ENCODE data around the gene LRRC8C. TPM values are rescaled to one million over a fixed set of nuclear protein-coding genes. Genes with fewer than 3 reads are reported as not detected.

The LRRC8C gene
- total RNA-seq, 4 donors from 2014 or later, result 4.3 to 6.2 (median 5.7) TPM

GRCh38 chr1:89659322-89660081 lies 26.6 kb downstream of the LRRC8C start:
- TF ChIP-seq POLR2A (IDR thresholded peaks at IDR 0.05) (no peak), CTCF (IDR thresholded peaks at IDR 0.05) (no peak)
- H3K4me3 ChIP-seq (ENCODE audit: low read depth, poor library complexity, severe bottlenecking), result no peak overlapping the region
- no peak for DNase-seq (ENCODE audit: low spot score in 2 of 2)
- intact Hi-C loops (cut with DNase I; ENCODE audit: low total_unique reads), result no loop called here
- 79 to 82% methylated on average over 5 of the region's 5 CpGs for WGBS, 2 donors

- 53 to 61% methylated on average over 3 of the region's 3 CpGs for WGBS, 2 donors
- intact Hi-C loops (cut with DNase I; ENCODE audit: low total_unique reads), result no loop called here
- TF ChIP-seq CTCF (IDR thresholded peaks at IDR 0.05) (no peak), POLR2A (IDR thresholded peaks at IDR 0.05) (no peak)
- DNase-seq (ENCODE audit: low spot score in 2 of 2), result no peak
- no peak overlapping the region for H3K4me3 ChIP-seq (ENCODE audit: low read depth, poor library complexity, severe bottlenecking)
These were observed 27.5 kb downstream of the LRRC8C start for GRCh38 chr1:89660224-89661061.

- intact Hi-C loops (cut with DNase I; ENCODE audit: low total_unique reads), result no loop called here
- DNase-seq (ENCODE audit: low spot score in 2 of 2), result no peak
- 91 to 95% methylated on average over 8 of the region's 8 CpGs for WGBS, 2 donors
- TF ChIP-seq POLR2A (IDR thresholded peaks at IDR 0.05) (no peak), CTCF (IDR thresholded peaks at IDR 0.05) (no peak)
- no peak overlapping the region for H3K4me3 ChIP-seq (ENCODE audit: low read depth, poor library complexity, severe bottlenecking)
These were observed 33.0 kb downstream of the LRRC8C start for GRCh38 chr1:89665941-89666340.

- H3K4me3 ChIP-seq (ENCODE audit: low read depth, poor library complexity, severe bottlenecking), result no peak overlapping the region
- TF ChIP-seq CTCF (IDR thresholded peaks at IDR 0.05) (no peak), POLR2A (IDR thresholded peaks at IDR 0.05) (no peak)
- WGBS, 2 donors, result 60 to 61% methylated on average over 1 of the region's 1 CpG
- intact Hi-C loops (cut with DNase I; ENCODE audit: low total_unique reads), result no loop called here
- no peak for DNase-seq (ENCODE audit: low spot score in 2 of 2)
These were observed 33.7 kb downstream of the LRRC8C start for GRCh38 chr1:89666640-89667039.

GRCh38 chr1:89667691-89668090 lies 34.8 kb downstream of the LRRC8C start:
- WGBS, 2 donors, result 70 to 81% methylated on average over 1 of the region's 1 CpG
- TF ChIP-seq POLR2A (IDR thresholded peaks at IDR 0.05), result no peak
- TF ChIP-seq CTCF (IDR thresholded peaks at IDR 0.05), result no peak
- H3K4me3 ChIP-seq (ENCODE audit: low read depth, poor library complexity, severe bottlenecking), result no peak overlapping the region
- DNase-seq (ENCODE audit: low spot score in 2 of 2), result no peak
- intact Hi-C loops (cut with DNase I; ENCODE audit: low total_unique reads), result no loop called here
